Muscle layer of colon (tissue), 2 donors: Measurements from ENCODE around the gene C1orf56.

Experiments
- H3K27ac ChIP-seq: one replicate; pipeline ENCODE4 v1.7.0; 2013; ENCODE audit warnings: low read depth, mild to moderate bottlenecking, low read length, moderate library complexity
- H3K27me3 ChIP-seq, 2 donors: one replicate each; pipeline ENCODE4 v1.7.0; 2013; ENCODE audit warnings: low read length in 2 of 2, mild to moderate bottlenecking in 2 of 2; ENCODE audit not compliant: insufficient read depth in 2 of 2, control insufficient read depth in 1 of 2
- H3K36me3 ChIP-seq: one replicate; pipeline ENCODE4 v1.7.0; 2013; ENCODE audit warnings: mild to moderate bottlenecking, low read length; ENCODE audit not compliant: insufficient read depth
- H3K4me1 ChIP-seq: one replicate; pipeline ENCODE4 v1.7.0; 2013; ENCODE audit warnings: mild to moderate bottlenecking, low read length; ENCODE audit not compliant: insufficient read depth
- H3K4me3 ChIP-seq, 2 donors: one replicate each; pipeline ENCODE4 v1.7.0; 2013; ENCODE audit warnings: low read length in 2 of 2, low read depth in 1 of 2, mild to moderate bottlenecking in 1 of 2, moderate library complexity in 1 of 2
- H3K9ac ChIP-seq: one replicate; pipeline ENCODE4 v1.7.0; 2013; ENCODE audit warnings: low read length
- H3K9me3 ChIP-seq: one replicate; pipeline ENCODE4 v1.7.0; 2013; ENCODE audit warnings: mild to moderate bottlenecking, low read length
- donor health status: abdominal sarcoma.
- donor health status: Adenocarcinoma of cecum.

C1orf56 gene

GRCh38 chr1:151054971-151055547 is 7.5 kb downstream of the C1orf56 start:
- no peak overlapping the region for H3K9ac ChIP-seq
- peak overlapping the region; percentile 28 for H3K27ac ChIP-seq
- H3K9me3 ChIP-seq: no peaks in the 10 kb centered on the region
- peaks cover 42% of the 10 kb centered on the region for H3K36me3 ChIP-seq
- no peak overlapping the region for H3K4me3 ChIP-seq
- H3K27me3 ChIP-seq: no peaks in the 10 kb centered on the region
- peaks cover 30% of the 10 kb centered on the region for H3K4me1 ChIP-seq

- Histone ChIP-seq H3K4me1 (peaks cover 30% of the 10 kb centered on the region), H3K4me3 (no peak overlapping the region), H3K36me3 (peaks cover 42% of the 10 kb centered on the region), H3K9ac (no peak overlapping the region), H3K27me3 (no peaks in the 10 kb centered on the region), H3K27ac (peak overlapping the region; percentile 41), H3K9me3 (no peaks in the 10 kb centered on the region)
Measured at GRCh38 chr1:151055581-151055980, 8.0 kb downstream of the C1orf56 start.

GRCh38 chr1:151056149-151056548 is 8.6 kb downstream of the C1orf56 start:
- no peak overlapping the region for H3K4me3 ChIP-seq
- H3K9me3 ChIP-seq: no peaks in the 10 kb centered on the region
- peaks cover 42% of the 10 kb centered on the region for H3K36me3 ChIP-seq
- no peak overlapping the region for H3K9ac ChIP-seq
- H3K4me1 ChIP-seq: peaks cover 34% of the 10 kb centered on the region
- peak overlapping the region; percentile 41 for H3K27ac ChIP-seq
- H3K27me3 ChIP-seq: no peaks in the 10 kb centered on the region

GRCh38 chr1:151058692-151059091 is 11.1 kb downstream of the C1orf56 start:
- H3K27ac ChIP-seq: peak overlapping the region; percentile 97
- peak overlapping the region; percentile 94 to 97 for H3K4me3 ChIP-seq
- peaks cover 36% of the 10 kb centered on the region for H3K4me1 ChIP-seq

GRCh38 chr1:151059109-151060006 is 11.8 kb downstream of the C1orf56 start, which contains the start of gene CDC42SE1:
TSS of gene CDC42SE1 (minus strand) at chr1:151059622. CDS start at chr1:151055730, 3,892 bp downstream.
- H3K4me1 ChIP-seq: peaks cover 36% of the 10 kb centered on the region
- peak within 1 kb of the TSS; percentile 90 for H3K9ac ChIP-seq
- H3K36me3 ChIP-seq: peaks cover 23% of the 10 kb centered on the region
- H3K9me3 ChIP-seq: no peaks in the 10 kb centered on the region
- peak within 1 kb of the TSS; percentile 97 for H3K27ac ChIP-seq
- no peaks in the 10 kb centered on the region for H3K27me3 ChIP-seq
- peak within 1 kb of the TSS; percentile 94 to 97 for H3K4me3 ChIP-seq

More at GRCh38 chr1:151058692-151059091, 11.1 kb downstream of the C1orf56 start:
- Histone ChIP-seq H3K27me3 (no peaks in the 10 kb centered on the region), H3K36me3 (peaks cover 28% of the 10 kb centered on the region), H3K9ac (peak overlapping the region; percentile 90), H3K9me3 (no peaks in the 10 kb centered on the region)

GRCh38 chr1:151060007-151060656 is 12.6 kb downstream of the C1orf56 start, which contains the start of gene MLLT11:
TSS of gene MLLT11 (plus strand) at chr1:151060397. CDS start at chr1:151067225, 6,828 bp downstream.
- H3K4me3 ChIP-seq: peak within 1 kb of the TSS; percentile 94 to 97
- H3K27me3 ChIP-seq: no peaks in the 10 kb centered on the region
- H3K9ac ChIP-seq: peak within 1 kb of the TSS; percentile 90
- peaks cover 15% of the 10 kb centered on the region for H3K36me3 ChIP-seq
- H3K9me3 ChIP-seq: no peaks in the 10 kb centered on the region
- peaks cover 36% of the 10 kb centered on the region for H3K4me1 ChIP-seq
- H3K27ac ChIP-seq: peak within 1 kb of the TSS; percentile 97

- H3K27ac ChIP-seq: peak overlapping the region; percentile 97
- no peaks in the 10 kb centered on the region for H3K9me3 ChIP-seq
- H3K4me1 ChIP-seq: peaks cover 32% of the 10 kb centered on the region
- no peaks in the 10 kb centered on the region for H3K27me3 ChIP-seq
- peaks cover 8% of the 10 kb centered on the region for H3K36me3 ChIP-seq
- peak overlapping the region in 1 of 2 donors; percentile 97 for H3K4me3 ChIP-seq
- H3K9ac ChIP-seq: peak overlapping the region; percentile 90
Measured at GRCh38 chr1:151060657-151061421, 13.3 kb downstream of the C1orf56 start.

- H3K36me3 ChIP-seq: peaks cover 2% of the 10 kb centered on the region
- no peak overlapping the region for H3K27ac ChIP-seq
- no peaks in the 10 kb centered on the region for H3K27me3 ChIP-seq
- H3K4me3 ChIP-seq: no peak overlapping the region
- peaks cover 23% of the 10 kb centered on the region for H3K4me1 ChIP-seq
- no peak overlapping the region for H3K9ac ChIP-seq
- no peaks in the 10 kb centered on the region for H3K9me3 ChIP-seq
Measured at GRCh38 chr1:151061704-151062103, 14.2 kb downstream of the C1orf56 start.

- H3K4me1 ChIP-seq: peaks cover 12% of the 10 kb centered on the region
- H3K27ac ChIP-seq: no peak overlapping the region
- no peak overlapping the region for H3K9ac ChIP-seq
- H3K36me3 ChIP-seq: no peaks in the 10 kb centered on the region
- no peaks in the 10 kb centered on the region for H3K27me3 ChIP-seq
- no peaks in the 10 kb centered on the region for H3K9me3 ChIP-seq
- no peak overlapping the region for H3K4me3 ChIP-seq
Measured at GRCh38 chr1:151062741-151063371, 15.3 kb downstream of the C1orf56 start.

GRCh38 chr1:151065089-151065645 is 17.6 kb downstream of the C1orf56 start:
- Histone ChIP-seq H3K36me3 (no peaks in the 10 kb centered on the region), H3K4me1 (peaks cover 12% of the 10 kb centered on the region), H3K4me3 (no peak overlapping the region), H3K9me3 (no peaks in the 10 kb centered on the region), H3K27me3 (no peaks in the 10 kb centered on the region), H3K9ac (no peak overlapping the region), H3K27ac (no peak overlapping the region)
